GM18870 (cell line): ENCODE measurements around the gene TRIP13.
A peak's percentile ranks its signal among the peaks of the same experiment; 100 is the strongest.

ENCODE experiments used
- ATAC-seq: cut with Tn5 transposase; IDR thresholded peaks from one replicate; pipeline ENCODE4 v1.9.1; 2021; ENCODE audit warnings: moderate library complexity; ENCODE audit not compliant: unreplicated experiment

Gene TRIP13

DNA sequence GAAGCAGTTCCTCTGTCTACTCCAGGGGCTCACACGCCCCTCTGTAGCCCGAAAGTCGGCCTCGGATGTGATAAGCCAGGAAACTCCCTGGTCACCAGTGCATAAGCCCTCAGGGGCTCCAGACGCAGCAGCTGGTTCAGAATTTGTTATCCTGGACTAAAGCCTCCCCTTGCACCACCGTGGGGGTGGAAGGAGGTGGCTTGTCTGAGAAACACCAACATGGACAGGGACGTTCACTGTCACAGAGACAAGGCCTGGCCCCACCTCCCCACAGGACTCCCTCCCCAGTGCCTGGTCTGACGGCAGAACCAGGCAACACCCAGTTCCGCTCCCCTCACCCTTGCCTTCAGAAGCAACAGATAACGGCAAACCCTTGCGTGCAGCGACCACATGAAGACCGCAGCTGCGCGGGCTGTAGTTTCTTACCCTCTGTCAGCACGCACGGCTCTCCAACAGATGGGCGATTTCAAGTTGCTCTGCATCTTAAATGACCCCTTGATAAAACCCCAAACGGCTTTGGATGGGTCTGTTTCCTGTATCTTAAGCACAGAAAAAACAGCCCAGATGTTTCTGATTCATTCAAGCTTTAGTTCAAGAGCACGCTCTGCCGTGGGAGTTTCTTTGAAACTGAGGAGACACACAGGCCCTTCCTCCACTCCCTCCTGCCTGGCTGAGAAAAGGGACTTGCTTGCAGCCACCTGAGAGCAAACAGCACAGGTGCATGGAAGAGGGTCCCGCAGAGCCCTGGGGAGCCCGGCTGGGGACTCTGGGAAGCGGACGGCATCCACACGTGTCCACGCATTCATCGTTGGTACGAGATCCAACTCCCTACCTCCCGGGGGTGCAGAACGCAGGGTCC is 71.2 kb downstream of the TRIP13 start:
- ATAC-seq, result peak; percentile 78

DNA sequence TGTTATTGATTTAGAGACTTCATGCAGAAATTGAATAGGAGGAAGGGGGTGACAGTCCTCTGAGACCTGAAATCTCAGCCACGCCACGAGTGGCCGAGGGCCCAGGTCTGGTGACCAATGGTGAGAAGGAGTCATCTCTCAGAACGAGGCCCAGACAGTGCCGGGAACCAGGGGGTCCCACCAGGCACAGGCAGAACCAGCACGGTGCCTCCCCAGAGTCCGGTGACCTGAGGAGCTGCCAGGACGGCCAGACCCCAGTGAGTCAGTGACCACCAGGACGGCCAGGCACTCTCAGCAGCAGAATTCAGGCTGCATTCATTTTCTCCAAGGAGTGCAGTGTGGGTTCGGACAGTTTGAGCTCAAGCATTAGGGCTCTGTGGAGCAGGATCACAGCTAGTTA is 72.1 kb downstream of the TRIP13 start:
- no peak for ATAC-seq

DNA sequence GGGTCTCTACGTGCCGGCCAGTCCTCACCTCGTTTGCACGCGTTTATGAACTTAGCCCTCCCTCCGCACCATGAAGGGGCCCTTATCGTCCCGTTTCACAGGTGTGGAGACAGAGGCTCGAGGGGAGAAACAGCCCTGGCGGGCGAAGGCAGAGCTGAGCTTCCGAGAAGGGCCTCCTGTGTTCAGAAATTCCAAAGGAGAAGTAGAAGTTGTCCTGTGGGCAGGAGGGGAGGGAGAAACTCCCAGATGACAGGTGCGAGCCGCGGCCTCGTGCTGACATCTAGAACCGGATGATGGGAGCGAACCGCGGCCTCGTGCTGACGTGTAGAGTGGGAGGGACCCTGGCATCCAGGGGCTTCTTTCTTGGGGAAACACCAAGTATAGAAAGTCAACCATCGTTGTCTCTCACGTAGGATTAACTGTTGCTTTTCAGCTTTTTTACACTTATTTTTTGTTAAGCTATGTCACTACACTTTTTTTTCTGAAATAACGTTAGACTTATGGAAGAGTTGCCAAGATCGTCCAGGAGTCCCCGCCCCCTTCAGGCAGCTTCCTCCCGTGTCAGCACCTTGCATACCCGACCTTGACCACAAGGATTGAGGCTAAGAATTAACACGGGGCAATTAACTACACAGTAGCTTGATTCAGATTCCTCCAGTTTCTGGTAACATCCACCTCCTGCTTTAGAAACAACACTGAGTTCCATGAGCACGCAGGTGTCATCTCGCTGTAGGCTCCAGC is 73.1 kb downstream of the TRIP13 start:
- ATAC-seq, result no peak

DNA sequence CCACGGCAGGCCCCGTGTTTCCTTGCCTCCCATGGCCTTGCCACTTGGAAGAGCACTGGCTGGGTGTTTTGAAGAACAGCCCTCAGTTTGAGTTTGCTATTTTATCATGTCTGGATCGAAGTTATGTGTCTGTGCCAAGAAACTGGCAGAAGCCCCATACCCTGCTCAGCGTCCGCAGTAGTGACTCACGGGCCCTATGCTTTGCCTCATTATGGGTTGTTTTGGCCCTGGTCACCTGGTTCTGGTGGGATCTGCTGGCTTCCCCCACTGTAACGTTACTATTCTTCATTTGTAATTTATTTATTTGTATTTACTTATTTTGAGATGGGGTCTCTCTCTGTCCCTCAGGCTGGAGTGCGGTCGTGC is 73.6 kb downstream of the TRIP13 start:
- no peak for ATAC-seq

DNA sequence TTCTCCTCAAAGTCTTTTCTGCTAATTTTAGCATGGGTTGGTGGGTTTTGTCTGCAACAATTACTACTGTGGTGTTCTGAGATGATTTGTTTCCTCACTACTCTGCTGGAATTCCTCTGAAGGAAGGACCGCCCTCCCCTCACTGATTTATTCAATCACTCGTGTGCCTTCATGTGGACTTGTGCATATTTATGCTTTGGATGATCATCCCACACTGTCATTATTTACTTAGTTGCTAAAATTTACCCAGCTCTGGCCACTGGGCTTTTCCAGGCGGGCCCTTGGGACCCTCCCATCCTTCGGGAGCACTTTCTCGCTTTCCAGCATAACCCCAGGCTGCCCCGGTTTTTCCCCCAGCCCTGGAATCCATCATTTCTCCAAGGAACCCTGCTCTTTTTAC is 74.3 kb downstream of the TRIP13 start:
- no peak for ATAC-seq
